ENCODE results near the gene TIMM44. TPM values are rescaled to one million over a fixed set of nuclear protein-coding genes. Genes with fewer than 3 reads are reported as not detected.

The TIMM44 gene
- total and polyA plus RNA-seq, 2 donors from 2014 or later = 46.7 to 57.8 TPM

DNA sequence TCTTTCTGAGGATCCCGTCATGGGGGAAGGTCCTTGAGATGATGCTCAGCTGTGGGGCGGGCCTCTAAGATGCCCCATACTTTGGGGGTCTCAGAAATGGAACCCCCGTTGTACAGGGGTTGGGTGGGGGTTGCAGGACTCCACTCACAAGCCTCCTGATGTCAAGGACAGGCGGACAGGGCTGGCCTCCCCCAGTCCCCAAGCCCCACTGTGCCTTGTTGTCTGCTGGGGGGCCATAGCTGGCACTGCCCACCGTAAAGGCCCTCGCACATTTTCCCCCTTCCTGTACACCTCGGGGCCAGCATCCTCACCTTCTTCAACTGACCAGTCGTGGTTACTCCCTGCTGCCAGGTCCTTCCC, 20.6 kb downstream of the TIMM44 start:
- peak in 1 of 5 donors; percentile 54 for DNase-seq
- intact Hi-C loops (cut with DNase I) = no loop called here
- H3K9me3 ChIP-seq (ENCODE audit: control insufficient read depth in 2 of 3, insufficient read depth in 1 of 3, low read length in 3 of 3) = no peaks in the 10 kb centered on the region
- peaks cover 8% of the 10 kb centered on the region for H3K27me3 ChIP-seq (ENCODE audit: control insufficient read depth, insufficient read depth, low read length)
- TF ChIP-seq, protein P1, sequence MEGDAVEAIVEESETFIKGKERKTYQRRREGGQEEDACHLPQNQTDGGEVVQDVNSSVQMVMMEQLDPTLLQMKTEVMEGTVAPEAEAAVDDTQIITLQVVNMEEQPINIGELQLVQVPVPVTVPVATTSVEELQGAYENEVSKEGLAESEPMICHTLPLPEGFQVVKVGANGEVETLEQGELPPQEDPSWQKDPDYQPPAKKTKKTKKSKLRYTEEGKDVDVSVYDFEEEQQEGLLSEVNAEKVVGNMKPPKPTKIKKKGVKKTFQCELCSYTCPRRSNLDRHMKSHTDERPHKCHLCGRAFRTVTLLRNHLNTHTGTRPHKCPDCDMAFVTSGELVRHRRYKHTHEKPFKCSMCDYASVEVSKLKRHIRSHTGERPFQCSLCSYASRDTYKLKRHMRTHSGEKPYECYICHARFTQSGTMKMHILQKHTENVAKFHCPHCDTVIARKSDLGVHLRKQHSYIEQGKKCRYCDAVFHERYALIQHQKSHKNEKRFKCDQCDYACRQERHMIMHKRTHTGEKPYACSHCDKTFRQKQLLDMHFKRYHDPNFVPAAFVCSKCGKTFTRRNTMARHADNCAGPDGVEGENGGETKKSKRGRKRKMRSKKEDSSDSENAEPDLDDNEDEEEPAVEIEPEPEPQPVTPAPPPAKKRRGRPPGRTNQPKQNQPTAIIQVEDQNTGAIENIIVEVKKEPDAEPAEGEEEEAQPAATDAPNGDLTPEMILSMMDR (IDR thresholded peaks at IDR 0.05; ENCODE audit: borderline replicate concordance, extremely low read depth, insufficient read depth) = no peak
- no peak overlapping the region for H3K4me3 ChIP-seq (ENCODE audit: low read length in 3 of 3)
- no peak overlapping the region for H3K27ac ChIP-seq (ENCODE audit: low read depth in 2 of 2, low read length in 2 of 2)
- H3K4me1 ChIP-seq (ENCODE audit: control insufficient read depth in 2 of 3, insufficient read depth in 2 of 3, low read depth in 1 of 3, low read length in 3 of 3) = peaks cover 0 to 27% (median 11%) of the 10 kb centered on the region in 3 donors
- no peak for FAIRE-seq
- peaks cover 0 to 11% (median 0%) of the 10 kb centered on the region in 3 donors for H3K36me3 ChIP-seq (ENCODE audit: control insufficient read depth in 2 of 3, insufficient read depth in 3 of 3, low read length in 3 of 3)
- H3K9ac ChIP-seq (ENCODE audit: low read length in 3 of 3) = no peak overlapping the region

GRCh38 chr19:7921967-7922835, 21.3 kb downstream of the TIMM44 start:
- Histone ChIP-seq H3K36me3 (ENCODE audit: control insufficient read depth in 2 of 3, insufficient read depth in 3 of 3, low read length in 3 of 3) (peaks cover 0 to 11% (median 0%) of the 10 kb centered on the region in 3 donors), H3K9ac (ENCODE audit: low read length in 3 of 3) (no peak overlapping the region), H3K27me3 (ENCODE audit: control insufficient read depth, insufficient read depth, low read length) (peaks cover 8% of the 10 kb centered on the region), H3K4me1 (ENCODE audit: control insufficient read depth in 2 of 3, insufficient read depth in 2 of 3, low read depth in 1 of 3, low read length in 3 of 3) (peaks cover 0 to 34% (median 11%) of the 10 kb centered on the region in 3 donors), H3K9me3 (ENCODE audit: control insufficient read depth in 2 of 3, insufficient read depth in 1 of 3, low read length in 3 of 3) (no peaks in the 10 kb centered on the region), H3K4me3 (ENCODE audit: low read length in 3 of 3) (no peak overlapping the region), H3K27ac (ENCODE audit: low read depth in 2 of 2, low read length in 2 of 2) (no peak overlapping the region)
- no peak for FAIRE-seq
- TF ChIP-seq, protein P1 (IDR thresholded peaks at IDR 0.05; ENCODE audit: borderline replicate concordance, extremely low read depth, insufficient read depth) = no peak
- DNase-seq = peak in 2 of 5 donors; percentile 70 to 82
- intact Hi-C loops (cut with DNase I) = no loop called here

DNA sequence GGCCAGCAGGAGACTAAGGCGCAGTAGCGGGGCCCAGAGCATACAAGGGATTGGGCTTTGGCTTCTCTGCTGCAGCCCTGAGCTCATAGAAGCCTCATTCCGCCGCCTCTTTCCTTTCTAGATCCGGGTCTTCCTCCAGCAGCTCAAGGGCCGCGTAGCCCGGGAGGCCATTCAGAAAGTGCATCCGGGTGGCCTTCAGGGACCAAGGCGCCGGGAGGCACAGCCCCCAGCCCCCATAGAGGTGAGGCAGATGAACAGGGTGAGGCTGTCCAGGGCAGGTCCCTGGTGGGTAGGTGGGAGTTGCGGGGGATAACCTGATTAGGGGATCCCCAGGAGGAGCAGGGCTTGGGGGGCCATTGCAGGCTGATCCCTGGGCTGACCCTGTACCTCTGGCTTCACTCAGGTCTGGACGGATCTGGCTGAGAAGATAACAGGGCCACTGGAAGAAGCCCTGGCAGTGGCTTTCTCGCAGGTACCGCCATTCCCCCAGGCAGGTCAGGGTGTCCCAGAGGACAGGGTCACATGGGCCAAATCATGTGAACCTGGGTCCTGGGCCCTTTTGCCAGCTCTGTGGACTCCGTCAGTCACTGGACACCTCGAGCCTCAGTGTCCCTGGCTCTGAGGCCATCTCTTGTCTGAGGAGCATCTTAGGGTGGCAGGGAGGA, 22.0 kb downstream of the TIMM44 start:
- Histone ChIP-seq H3K27ac (ENCODE audit: low read depth in 2 of 2, low read length in 2 of 2) (peak overlapping the region; percentile 52 to 84), H3K9ac (ENCODE audit: low read length in 3 of 3) (peak overlapping the region in 1 of 3 donors; percentile 56), H3K4me1 (ENCODE audit: control insufficient read depth in 2 of 3, insufficient read depth in 2 of 3, low read depth in 1 of 3, low read length in 3 of 3) (peaks cover 0 to 33% (median 8%) of the 10 kb centered on the region in 3 donors), H3K9me3 (ENCODE audit: control insufficient read depth in 2 of 3, insufficient read depth in 1 of 3, low read length in 3 of 3) (no peaks in the 10 kb centered on the region), H3K27me3 (ENCODE audit: control insufficient read depth, insufficient read depth, low read length) (peaks cover 8% of the 10 kb centered on the region), H3K36me3 (ENCODE audit: control insufficient read depth in 2 of 3, insufficient read depth in 3 of 3, low read length in 3 of 3) (peaks cover 0 to 11% (median 0%) of the 10 kb centered on the region in 3 donors), H3K4me3 (ENCODE audit: low read length in 3 of 3) (peak overlapping the region; percentile 57 to 79 (median 68))
- TF ChIP-seq, protein P1 (IDR thresholded peaks at IDR 0.05; ENCODE audit: borderline replicate concordance, extremely low read depth, insufficient read depth) = no peak
- FAIRE-seq (no peak), DNase-seq (peak in 2 of 5 donors; percentile 83 to 87)
- intact Hi-C loops (cut with DNase I) = no loop called here

Data from kidney (tissue), 14 donors.